ENCODE results near the gene LCE1D.

Gene LCE1D

GRCh38 chr1:152757747-152758146 lies 38.8 kb upstream of the LCE1D start, which contains the start of gene KPRP:
Gene KPRP, plus strand, starts transcription at chr1:152758025. Its CDS starts 1,564 bp downstream, at chr1:152759589.
- Histone ChIP-seq H3K36me3 (ENCODE audit: control insufficient read depth, insufficient read depth, low read length) (no peaks in the 10 kb centered on the region), H3K9me3 (ENCODE audit: control insufficient read depth, low read length) (no peaks in the 10 kb centered on the region), H3K27ac (no peak within 1 kb of the TSS), H3K4me2 (ENCODE audit: low read length) (no peak within 1 kb of the TSS), H3K27me3 (ENCODE audit: control insufficient read depth, insufficient read depth, low read length) (no peaks in the 10 kb centered on the region), H3K4me3 (ENCODE audit: low read depth, low read length) (no peak within 1 kb of the TSS), H3K79me2 (no peaks in the 10 kb centered on the region), H3K9ac (no peak within 1 kb of the TSS), H3K4me1 (no peaks in the 10 kb centered on the region), H2AFZ (no peak within 1 kb of the TSS)
- no peak for TF ChIP-seq CTCF (IDR thresholded peaks at IDR 0.05)

- Histone ChIP-seq H3K9ac (no peak overlapping the region), H3K4me2 (ENCODE audit: low read length) (no peak overlapping the region), H3K27me3 (ENCODE audit: control insufficient read depth, insufficient read depth, low read length) (no peaks in the 10 kb centered on the region), H3K4me3 (ENCODE audit: low read depth, low read length) (no peak overlapping the region), H2AFZ (no peak overlapping the region), H3K36me3 (ENCODE audit: control insufficient read depth, insufficient read depth, low read length) (no peaks in the 10 kb centered on the region), H3K79me2 (no peaks in the 10 kb centered on the region), H3K27ac (no peak overlapping the region), H3K4me1 (no peaks in the 10 kb centered on the region), H3K9me3 (ENCODE audit: control insufficient read depth, low read length) (no peaks in the 10 kb centered on the region)
- TF ChIP-seq CTCF (IDR thresholded peaks at IDR 0.05), result no peak
Measured at GRCh38 chr1:152758636-152759035, 37.9 kb upstream of the LCE1D start.

GRCh38 chr1:152759453-152760173 lies 36.9 kb upstream of the LCE1D start:
- H3K9ac ChIP-seq, result no peak overlapping the region
- no peaks in the 10 kb centered on the region for H3K27me3 ChIP-seq (ENCODE audit: control insufficient read depth, insufficient read depth, low read length)
- H3K79me2 ChIP-seq, result no peaks in the 10 kb centered on the region
- H3K27ac ChIP-seq, result no peak overlapping the region
- no peak overlapping the region for H3K4me2 ChIP-seq (ENCODE audit: low read length)
- H3K4me1 ChIP-seq, result no peaks in the 10 kb centered on the region
- no peaks in the 10 kb centered on the region for H3K36me3 ChIP-seq (ENCODE audit: control insufficient read depth, insufficient read depth, low read length)
- TF ChIP-seq CTCF (IDR thresholded peaks at IDR 0.05), result no peak
- H2AFZ ChIP-seq, result no peak overlapping the region
- H3K4me3 ChIP-seq (ENCODE audit: low read depth, low read length), result no peak overlapping the region
- no peaks in the 10 kb centered on the region for H3K9me3 ChIP-seq (ENCODE audit: control insufficient read depth, low read length)

- Histone ChIP-seq H3K4me2 (ENCODE audit: low read length) (no peak overlapping the region), H3K79me2 (no peaks in the 10 kb centered on the region), H3K9me3 (ENCODE audit: control insufficient read depth, low read length) (no peaks in the 10 kb centered on the region), H2AFZ (no peak overlapping the region), H3K27me3 (ENCODE audit: control insufficient read depth, insufficient read depth, low read length) (no peaks in the 10 kb centered on the region), H3K4me3 (ENCODE audit: low read depth, low read length) (no peak overlapping the region), H3K27ac (no peak overlapping the region), H3K4me1 (no peaks in the 10 kb centered on the region), H3K9ac (no peak overlapping the region), H3K36me3 (ENCODE audit: control insufficient read depth, insufficient read depth, low read length) (no peaks in the 10 kb centered on the region)
- no peak for TF ChIP-seq CTCF (IDR thresholded peaks at IDR 0.05)
Measured at GRCh38 chr1:152760551-152761190, 35.9 kb upstream of the LCE1D start.

Data from parathyroid adenoma (tissue), 2 donors.